Chondrocyte (in vitro differentiated cells): ENCODE data around the gene NCR3LG1. TPM values are rescaled to one million over a fixed set of nuclear protein-coding genes. Genes with fewer than 3 reads are reported as not detected.

Experiments used
- DNase-seq: peaks from one replicate; pipeline ENCODE4 v3.0.0; 2021; ENCODE audit warnings: mixed read lengths, low spot score
- H3K27ac Mint-ChIP-seq: one replicate; pipeline ENCODE4 v1.8.0; 2021; ENCODE audit warnings: mild to moderate bottlenecking, moderate library complexity, mixed read lengths; ENCODE audit not compliant: unreplicated experiment
- H3K27me3 Mint-ChIP-seq: 2 replicates; pipeline ENCODE4 v1.8.0; 2021; ENCODE audit warnings: low read depth, mixed read lengths
- H3K36me3 Mint-ChIP-seq: 2 replicates; pipeline ENCODE4 v1.8.0; 2021; ENCODE audit warnings: low read depth, mixed read lengths
- H3K4me1 Mint-ChIP-seq: 2 replicates; pipeline ENCODE4 v1.8.0; 2021; ENCODE audit warnings: low read depth, mild to moderate bottlenecking, mixed read lengths
- H3K4me3 Mint-ChIP-seq: one replicate; pipeline ENCODE4 v1.8.0; 2021; ENCODE audit warnings: mild to moderate bottlenecking, moderate library complexity, mixed read lengths; ENCODE audit not compliant: unreplicated experiment
- H3K9me3 Mint-ChIP-seq: 2 replicates; pipeline ENCODE4 v1.8.0; 2021; ENCODE audit warnings: low read depth, mixed read lengths
- total RNA-seq: library from RNA; stranded (reverse); gene quantifications from 3 replicates; pipeline ENCODE4 v1.2.1, GENCODE V29; 2021
- TF ChIP-seq, protein P1 (sequence below): fragments of 200-600 bp; sonication (generic); IDR thresholded peaks from 2 replicates; pipeline ENCODE4 v1.5.0; 2021; ENCODE audit warnings: antibody characterized with exemption, mild to moderate bottlenecking, moderate library complexity

Gene NCR3LG1
- total RNA-seq, 1 donor from 2014 or later: 9.4 TPM

DNA sequence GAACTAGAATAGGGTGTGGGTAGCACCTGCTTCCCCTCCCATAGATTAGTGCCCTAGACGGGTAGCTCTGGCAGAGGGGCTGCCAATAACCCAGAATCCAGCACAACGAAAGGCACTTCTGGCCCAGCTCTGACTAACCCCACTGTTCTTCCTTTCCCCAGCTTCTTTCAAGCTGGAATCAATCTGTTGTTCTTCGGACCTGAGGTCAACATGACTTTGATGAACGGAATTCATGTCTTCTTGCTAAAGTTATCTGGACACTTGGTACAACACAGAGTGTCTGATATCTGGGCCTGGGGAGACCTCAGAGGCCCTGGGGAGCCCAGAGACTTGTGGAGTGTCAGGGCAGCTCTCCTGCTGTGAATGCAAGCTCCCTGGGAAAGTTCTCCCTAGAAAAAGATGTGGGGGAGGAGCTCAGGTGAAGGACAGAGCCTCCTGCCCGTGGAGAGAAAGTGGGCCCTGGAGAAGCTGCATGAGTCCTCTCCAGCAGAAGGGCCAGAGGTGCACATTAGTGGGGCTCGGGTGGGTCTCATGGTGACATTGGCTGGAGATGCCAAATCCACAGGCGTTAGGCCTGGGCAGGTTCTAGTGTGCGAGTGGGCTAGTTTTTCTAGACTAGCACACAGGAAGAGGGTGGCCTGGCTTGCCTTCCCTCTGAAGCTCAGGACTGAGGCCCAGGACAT lies 30.6 kb downstream of the NCR3LG1 start:
- Mint-ChIP-seq H3K27me3 (no peaks in the 10 kb centered on the region), H3K9me3 (peaks cover 3% of the 10 kb centered on the region), H3K27ac (no peak overlapping the region), H3K4me3 (no peak overlapping the region), H3K36me3 (peaks cover 4% of the 10 kb centered on the region), H3K4me1 (peaks cover 6% of the 10 kb centered on the region)
- TF ChIP-seq, protein P1, sequence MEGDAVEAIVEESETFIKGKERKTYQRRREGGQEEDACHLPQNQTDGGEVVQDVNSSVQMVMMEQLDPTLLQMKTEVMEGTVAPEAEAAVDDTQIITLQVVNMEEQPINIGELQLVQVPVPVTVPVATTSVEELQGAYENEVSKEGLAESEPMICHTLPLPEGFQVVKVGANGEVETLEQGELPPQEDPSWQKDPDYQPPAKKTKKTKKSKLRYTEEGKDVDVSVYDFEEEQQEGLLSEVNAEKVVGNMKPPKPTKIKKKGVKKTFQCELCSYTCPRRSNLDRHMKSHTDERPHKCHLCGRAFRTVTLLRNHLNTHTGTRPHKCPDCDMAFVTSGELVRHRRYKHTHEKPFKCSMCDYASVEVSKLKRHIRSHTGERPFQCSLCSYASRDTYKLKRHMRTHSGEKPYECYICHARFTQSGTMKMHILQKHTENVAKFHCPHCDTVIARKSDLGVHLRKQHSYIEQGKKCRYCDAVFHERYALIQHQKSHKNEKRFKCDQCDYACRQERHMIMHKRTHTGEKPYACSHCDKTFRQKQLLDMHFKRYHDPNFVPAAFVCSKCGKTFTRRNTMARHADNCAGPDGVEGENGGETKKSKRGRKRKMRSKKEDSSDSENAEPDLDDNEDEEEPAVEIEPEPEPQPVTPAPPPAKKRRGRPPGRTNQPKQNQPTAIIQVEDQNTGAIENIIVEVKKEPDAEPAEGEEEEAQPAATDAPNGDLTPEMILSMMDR: no peak
- no peak for DNase-seq

DNA sequence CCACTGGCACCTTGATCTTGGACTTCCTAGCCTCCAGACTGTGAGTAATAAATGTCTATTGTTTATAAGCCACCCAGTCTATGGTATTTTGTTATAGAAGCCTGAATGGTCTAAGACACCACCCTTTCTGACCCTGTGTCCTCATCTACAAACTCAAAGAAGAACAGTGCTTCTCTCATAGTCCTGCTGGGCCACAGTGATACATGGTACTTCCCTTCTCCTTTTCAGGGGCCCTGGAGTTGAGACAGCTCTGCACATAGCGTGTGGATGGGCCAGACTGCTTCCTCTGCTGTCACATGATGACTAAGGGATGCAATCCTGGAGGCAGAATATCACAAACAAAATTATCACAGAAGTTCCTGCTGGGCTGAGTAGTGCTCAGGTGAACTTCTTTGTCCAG lies 31.9 kb downstream of the NCR3LG1 start:
- no peak overlapping the region for H3K4me3 Mint-ChIP-seq
- peaks cover 1% of the 10 kb centered on the region for H3K36me3 Mint-ChIP-seq
- TF ChIP-seq, protein P1: no peak
- peaks cover 6% of the 10 kb centered on the region for H3K4me1 Mint-ChIP-seq
- no peak for DNase-seq
- H3K9me3 Mint-ChIP-seq: peaks cover 1% of the 10 kb centered on the region
- no peak overlapping the region for H3K27ac Mint-ChIP-seq
- peaks cover 2% of the 10 kb centered on the region for H3K27me3 Mint-ChIP-seq

DNA sequence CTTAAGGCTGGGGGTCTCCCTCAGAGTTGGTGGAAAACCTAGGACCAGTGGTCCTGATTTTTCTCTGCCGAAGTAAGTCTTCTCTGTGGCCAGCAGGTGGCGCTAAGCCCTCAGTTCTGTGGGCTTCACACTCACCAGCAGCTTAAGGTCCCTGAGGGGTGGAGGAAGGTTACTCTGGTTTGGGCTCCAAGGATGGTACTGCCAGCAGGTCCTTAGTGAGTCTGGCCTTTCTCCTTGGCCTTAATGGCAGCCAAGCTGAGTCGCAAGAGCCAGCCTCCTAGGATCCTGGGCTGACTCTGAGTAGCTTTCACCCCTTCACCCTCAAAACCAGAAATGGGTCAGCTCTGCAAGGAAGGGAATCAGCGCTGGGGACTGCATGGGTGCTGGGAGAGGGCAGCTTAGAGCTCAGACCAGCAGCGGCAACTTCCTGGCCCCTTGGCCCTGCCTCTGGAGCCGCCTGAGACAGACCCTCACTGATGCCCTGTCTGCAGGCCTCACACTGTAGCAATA lies 32.5 kb downstream of the NCR3LG1 start:
- peaks cover 6% of the 10 kb centered on the region for H3K4me1 Mint-ChIP-seq
- TF ChIP-seq, protein P1: peak; percentile 97
- no peak overlapping the region for H3K4me3 Mint-ChIP-seq
- no peak overlapping the region for H3K27ac Mint-ChIP-seq
- DNase-seq: no peak
- no peaks in the 10 kb centered on the region for H3K36me3 Mint-ChIP-seq
- peaks cover 2% of the 10 kb centered on the region for H3K27me3 Mint-ChIP-seq
- H3K9me3 Mint-ChIP-seq: no peaks in the 10 kb centered on the region

DNA sequence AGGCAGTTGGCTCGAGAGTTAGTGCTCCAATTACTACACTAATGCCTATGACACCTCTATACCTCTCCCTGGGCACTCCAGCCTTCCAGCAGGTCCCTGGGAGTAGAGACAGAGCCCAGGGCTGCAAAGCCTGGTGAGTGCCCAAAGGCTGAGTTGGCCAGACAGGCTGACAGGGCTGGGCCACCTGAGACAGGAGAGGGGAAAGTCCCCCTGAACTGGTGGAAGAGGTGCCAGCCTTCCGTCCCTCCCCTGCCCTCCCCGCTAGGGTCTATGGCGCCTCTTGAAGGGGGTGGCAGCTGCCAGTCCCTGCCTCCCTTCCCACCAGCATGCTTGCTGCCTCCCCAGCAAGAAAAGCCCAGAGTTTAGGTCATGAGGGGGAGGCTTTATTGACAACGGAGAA lies 33.9 kb downstream of the NCR3LG1 start:
- Mint-ChIP-seq H3K27me3 (peaks cover 8% of the 10 kb centered on the region), H3K9me3 (no peaks in the 10 kb centered on the region), H3K4me3 (no peak overlapping the region), H3K36me3 (no peaks in the 10 kb centered on the region), H3K4me1 (peaks cover 8% of the 10 kb centered on the region), H3K27ac (no peak overlapping the region)
- TF ChIP-seq, protein P1: no peak
- no peak for DNase-seq

DNA sequence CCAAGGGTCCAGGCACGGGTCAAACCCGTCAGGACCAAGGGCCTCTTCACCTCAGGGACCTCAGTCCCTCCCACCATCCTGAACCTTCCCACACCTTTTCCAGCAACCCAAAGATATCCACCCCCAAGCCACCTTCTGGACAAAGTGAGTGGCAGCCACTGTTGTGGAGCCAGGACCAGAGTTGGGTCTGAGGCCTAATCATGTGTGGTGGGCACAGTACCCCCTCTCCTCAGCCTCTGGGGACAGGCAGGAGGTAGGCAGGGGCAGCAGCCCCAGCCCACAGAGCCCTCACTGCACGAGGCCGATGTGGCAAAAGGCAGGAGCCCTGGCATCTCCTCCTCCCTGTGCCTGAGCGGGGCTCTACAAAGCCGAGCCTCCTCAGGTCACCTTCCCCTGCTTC lies 34.3 kb downstream of the NCR3LG1 start:
- Mint-ChIP-seq H3K27ac (no peak overlapping the region), H3K9me3 (no peaks in the 10 kb centered on the region), H3K27me3 (peaks cover 8% of the 10 kb centered on the region), H3K4me1 (peaks cover 7% of the 10 kb centered on the region), H3K4me3 (no peak overlapping the region), H3K36me3 (no peaks in the 10 kb centered on the region)
- TF ChIP-seq, protein P1: no peak
- DNase-seq: no peak
